Measurements from ENCODE around the gene NIPSNAP3A.

- TF ChIP-seq, protein P1, sequence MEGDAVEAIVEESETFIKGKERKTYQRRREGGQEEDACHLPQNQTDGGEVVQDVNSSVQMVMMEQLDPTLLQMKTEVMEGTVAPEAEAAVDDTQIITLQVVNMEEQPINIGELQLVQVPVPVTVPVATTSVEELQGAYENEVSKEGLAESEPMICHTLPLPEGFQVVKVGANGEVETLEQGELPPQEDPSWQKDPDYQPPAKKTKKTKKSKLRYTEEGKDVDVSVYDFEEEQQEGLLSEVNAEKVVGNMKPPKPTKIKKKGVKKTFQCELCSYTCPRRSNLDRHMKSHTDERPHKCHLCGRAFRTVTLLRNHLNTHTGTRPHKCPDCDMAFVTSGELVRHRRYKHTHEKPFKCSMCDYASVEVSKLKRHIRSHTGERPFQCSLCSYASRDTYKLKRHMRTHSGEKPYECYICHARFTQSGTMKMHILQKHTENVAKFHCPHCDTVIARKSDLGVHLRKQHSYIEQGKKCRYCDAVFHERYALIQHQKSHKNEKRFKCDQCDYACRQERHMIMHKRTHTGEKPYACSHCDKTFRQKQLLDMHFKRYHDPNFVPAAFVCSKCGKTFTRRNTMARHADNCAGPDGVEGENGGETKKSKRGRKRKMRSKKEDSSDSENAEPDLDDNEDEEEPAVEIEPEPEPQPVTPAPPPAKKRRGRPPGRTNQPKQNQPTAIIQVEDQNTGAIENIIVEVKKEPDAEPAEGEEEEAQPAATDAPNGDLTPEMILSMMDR (IDR thresholded peaks at IDR 0.05) = no peak
- no peak for TF ChIP-seq POLR2A (IDR thresholded peaks at IDR 0.05)
Observed at GRCh38 chr9:104748359-104749031, 1.0 kb downstream of the NIPSNAP3A start.

All from Peyer's patch (tissue), 4 donors.